GM18873 (cell line): Measurements from ENCODE around the gene TP53I3.
"Not testable (repeated sequence)": the region's sequence is repeated elsewhere in the genome, so short reads cannot be mapped to it uniquely, and the experiment has no call there.

Experiments used
- ATAC-seq: cut with Tn5 transposase; IDR thresholded peaks from one replicate; pipeline ENCODE4 v1.9.1; 2021; ENCODE audit warnings: mild to moderate bottlenecking, moderate library complexity, moderate number of reproducible peaks; ENCODE audit not compliant: unreplicated experiment, low FRiP score

The TP53I3 gene

DNA sequence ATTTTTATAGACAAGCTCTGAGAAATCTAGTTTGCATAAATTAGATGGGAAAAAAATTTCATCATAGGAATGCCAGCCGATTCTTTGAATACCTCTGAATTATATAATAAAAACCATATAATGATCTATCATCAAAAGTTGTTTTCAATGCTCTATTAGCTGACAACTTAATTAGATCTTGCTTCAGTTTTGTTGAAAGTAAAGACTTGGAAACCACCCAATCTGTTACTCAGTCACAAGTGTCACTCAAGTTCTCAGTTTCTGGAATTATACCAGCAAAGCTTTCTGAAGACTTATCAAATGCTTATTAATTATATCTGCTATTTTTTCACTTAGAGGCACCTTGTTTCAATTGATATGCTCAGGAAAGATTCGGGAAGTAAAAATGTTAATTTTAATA lies 17.4 kb upstream of the TP53I3 start:
- no peak for ATAC-seq

DNA sequence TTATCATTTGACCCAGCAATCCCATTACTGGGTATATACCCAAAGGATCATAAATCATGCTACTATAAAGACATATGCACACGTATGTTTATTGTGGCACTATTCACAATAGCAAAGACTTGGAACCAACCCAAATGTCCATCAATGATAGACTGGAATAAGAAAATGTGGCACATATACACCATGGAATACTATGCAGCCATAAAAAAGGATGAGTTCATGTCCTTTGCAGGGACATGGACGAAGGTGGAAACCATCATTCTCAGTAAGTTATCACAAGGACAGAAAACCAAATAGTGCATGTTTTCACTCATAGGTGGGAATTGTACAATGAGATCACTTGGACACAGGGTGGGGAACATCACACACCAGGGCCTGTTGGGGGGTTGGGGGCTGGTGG lies 16.1 kb upstream of the TP53I3 start:
- ATAC-seq = not testable (repeated sequence)

DNA sequence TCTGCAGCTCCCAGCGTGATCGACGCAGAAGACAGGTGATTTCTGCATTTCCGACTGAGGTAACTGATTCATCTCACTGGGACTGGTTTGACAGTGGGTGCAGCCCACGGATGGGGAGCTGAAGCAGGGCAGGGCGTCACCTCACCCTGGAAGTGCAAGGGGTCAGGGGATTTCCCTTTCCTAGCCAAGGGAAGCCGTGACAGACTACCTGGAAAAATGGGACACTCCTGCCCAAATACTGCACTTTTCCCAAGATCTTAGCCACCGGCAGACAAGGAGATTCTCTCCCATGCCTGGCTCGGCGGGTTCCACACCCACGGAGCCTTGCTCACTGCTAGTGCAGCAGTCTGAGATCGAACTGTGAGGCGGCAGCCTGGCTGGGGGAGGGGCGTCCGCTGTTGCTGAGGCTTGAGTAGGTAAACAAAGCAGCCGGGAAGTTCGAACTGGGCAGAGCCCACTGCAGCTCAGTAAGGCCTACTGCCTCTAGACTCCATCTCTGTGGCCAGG lies 10.6 kb upstream of the TP53I3 start:
- not testable (repeated sequence) for ATAC-seq

DNA sequence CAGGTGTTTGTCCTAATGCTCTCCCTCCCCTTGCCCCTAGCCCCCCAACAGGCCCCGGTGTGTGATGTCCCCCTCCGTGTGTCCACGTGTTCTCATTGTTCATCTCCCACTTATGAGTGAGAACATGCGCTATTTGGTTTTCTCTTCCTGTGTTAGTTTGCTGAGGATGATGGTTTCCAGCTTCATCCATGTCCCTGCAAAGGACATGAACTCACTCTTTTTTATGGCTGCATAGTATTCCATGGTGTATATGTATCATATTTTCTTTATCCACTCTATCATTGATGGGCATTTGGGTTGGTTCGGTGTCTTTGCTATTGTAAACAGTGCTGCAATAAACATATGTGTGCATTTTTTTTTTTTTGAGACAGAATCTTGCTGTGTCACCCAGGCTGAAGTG lies 8.6 kb upstream of the TP53I3 start:
- not testable (repeated sequence) for ATAC-seq

DNA sequence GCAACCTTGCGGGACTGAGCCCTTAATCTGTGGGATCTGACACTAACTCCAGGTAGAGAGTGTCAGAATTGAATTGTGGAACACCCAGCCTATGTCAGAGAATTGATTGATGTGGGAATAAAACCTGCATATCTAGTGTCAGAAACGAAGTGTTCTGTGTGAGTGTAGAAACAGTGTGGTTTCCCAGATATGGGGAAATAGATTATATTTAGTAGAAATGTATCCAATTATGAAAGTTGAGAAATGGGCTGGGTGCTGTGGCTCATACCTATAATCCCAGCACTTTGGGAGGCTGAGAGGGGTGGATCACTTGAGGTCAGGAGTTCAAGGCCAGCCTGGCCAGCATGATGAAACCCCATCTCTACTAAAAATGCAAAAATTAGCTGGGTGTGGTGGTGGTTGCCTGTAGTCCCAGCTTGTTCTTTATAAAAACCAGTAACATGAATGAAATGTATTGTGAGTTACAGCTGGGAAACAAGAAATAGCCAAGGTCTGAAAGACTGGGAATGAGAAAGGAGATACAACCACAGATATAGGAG lies 4.3 kb upstream of the TP53I3 start:
- no peak for ATAC-seq

DNA sequence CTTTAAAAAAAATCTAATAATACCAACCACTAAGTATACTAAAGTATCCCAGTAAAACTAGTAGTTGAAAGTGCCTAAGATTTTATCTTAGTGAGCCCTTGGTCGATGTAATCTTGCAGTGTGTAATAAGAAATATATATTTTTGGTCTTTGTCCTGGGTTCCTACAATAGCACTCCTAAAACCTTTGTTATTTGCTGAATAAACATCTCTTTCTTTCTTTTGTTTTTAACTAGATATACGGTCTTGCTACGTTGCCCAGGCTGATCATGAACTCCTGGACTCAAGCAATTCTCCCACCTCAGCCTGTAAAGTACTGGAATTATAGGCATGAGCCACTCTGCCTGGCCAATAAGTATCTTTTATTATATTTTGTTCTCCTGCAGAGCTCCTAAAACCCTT lies 2.4 kb upstream of the TP53I3 start:
- ATAC-seq = no peak

DNA sequence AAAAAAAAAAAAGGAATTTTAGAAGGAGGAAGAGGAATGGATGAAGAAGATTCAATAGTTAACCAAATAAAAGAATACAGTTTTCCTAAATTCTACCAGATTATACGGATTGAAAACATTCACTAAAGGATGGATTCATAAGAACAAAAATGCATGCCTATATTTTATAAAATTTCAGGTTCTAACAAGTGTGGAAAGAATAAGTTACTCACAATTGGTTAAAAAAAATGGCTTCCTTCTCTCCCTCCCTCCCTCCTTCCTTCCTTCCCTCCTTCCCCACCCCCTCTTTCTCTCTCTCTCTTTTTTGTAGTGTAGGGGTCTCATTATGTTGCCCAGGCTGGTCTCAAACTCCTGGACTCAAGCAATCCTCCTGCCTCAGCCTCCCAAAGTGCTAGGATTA lies 1.6 kb upstream of the TP53I3 start:
- no peak for ATAC-seq

DNA sequence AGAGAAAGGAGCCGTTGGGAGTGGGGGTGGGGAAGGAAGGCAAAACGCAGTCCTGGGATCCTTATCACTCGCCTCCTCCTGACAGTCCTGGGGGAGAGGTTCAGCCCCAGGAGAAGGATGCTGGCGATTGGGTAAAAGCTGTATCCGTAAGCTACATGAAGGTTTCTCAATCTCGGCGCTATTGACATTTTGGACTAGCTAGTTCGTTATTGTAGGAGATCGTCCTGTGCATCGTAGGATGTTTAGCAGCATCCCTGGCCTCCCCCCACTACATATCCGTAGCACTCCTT lies 511 bp upstream of the TP53I3 start:
- no peak for ATAC-seq

DNA sequence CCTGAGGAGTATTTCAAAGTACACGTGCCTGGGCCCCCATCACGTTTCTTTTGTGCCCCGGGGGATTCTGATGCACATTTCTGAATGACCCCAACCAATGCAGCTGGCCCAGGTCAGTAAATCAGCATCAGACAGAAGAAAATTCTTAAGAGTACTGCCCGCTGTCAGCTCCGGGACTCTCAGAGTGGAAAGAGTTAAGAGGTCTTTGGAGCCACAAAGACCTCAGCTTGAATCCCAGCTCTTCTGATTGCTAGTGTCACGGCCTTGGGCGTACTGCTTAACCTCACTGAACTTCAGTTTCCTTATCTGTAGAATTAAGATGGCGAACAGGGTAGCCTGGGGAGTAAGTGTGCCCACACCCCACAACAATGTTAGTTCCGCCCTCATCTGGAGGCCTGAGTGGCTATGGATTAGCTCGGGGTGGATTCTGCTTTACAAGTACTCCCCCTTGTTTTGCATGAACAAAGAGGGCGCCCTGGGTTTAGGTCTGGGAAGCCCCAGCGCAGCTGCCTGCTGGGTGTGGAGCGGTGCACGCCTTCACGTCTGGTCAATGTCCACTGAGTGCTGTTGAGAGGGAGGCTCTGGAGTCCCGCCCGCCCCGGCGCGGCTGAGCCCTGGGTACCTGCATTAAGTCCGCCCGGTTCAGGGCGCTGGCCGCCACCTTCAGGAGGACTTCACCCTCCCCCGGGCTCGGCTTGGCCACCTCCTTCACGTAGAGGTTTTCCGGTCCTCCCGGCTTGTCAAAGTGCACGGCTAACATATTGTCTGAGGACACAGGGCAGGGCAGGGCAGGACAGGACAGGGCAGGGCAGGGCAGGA lies 858 bp downstream of the TP53I3 start:
- peak; percentile 77 for ATAC-seq

DNA sequence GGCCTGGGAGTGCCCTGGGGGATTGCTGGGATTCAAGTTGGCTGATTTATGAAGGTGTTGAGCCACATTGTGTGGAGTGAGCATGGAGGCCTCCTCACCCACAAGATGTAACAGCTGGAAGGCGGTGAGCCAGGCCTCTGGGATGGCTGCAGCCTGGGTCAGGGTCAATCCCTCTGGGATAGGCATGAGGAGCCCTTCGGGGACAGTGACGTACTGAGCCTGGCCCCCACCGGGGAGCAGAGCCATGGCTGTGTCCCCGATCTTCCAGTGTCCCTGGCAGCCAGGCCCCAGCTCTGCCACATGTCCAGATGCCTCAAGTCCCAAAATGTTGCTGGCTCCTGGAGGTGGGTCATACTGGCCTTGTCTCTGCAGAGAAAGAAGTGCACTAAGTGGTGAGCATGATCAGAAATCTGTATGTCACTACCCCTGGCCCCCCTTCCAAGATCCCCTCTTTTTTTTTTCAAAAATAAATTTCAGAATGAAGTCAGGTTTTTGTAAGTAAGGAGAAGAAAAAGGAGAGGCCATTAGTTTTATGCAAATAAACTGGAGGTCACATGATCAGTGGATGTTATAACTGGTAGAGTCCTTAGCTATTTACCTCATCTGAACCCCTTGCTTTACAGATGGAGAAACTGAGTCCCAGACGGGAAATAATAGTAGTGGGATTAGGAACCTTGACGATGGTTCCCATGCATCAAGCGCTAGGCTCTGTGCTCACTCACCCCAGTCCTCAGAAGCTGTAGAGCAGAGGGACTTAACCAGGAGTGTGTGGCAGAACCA lies 1.7 kb downstream of the TP53I3 start:
- ATAC-seq = no peak

DNA sequence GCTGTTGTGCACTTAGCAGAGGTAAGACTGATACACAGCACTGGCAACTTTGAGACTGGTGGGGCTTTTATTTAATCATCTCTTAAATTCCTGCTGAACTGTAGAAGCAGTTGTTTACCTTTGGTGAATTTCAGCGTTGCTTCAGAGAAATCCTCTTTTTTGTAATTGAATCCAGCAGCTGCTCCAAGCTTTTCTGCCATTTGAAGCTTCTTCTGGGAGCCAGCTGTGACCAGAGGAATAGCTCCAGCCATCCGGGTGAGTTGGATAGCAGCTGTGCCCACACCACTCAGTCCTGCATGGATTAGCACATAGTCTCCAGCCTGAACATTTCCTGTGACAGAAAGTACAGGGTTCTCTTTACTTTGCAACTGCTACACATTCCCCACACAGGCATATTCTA lies 3.9 kb downstream of the TP53I3 start:
- no peak for ATAC-seq

DNA sequence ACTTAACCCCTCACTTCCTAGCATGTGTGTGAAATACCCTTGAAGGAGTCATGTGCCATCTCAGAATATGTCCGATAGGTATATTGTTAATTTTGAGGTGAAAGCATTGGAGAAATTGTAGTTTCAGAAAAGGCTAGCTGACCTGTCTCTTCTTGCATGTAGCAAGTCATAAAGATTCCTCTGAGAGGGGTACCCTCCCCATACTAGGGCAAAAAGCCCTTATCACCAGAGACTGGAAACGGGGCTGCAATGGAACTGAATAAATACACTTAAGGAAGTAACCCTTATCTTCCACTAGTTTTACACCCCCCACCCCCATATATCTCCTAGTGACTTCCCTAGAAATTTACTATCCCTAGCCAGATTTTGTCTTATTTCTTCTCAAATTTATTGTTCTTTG lies 6.8 kb downstream of the TP53I3 start:
- no peak for ATAC-seq

DNA sequence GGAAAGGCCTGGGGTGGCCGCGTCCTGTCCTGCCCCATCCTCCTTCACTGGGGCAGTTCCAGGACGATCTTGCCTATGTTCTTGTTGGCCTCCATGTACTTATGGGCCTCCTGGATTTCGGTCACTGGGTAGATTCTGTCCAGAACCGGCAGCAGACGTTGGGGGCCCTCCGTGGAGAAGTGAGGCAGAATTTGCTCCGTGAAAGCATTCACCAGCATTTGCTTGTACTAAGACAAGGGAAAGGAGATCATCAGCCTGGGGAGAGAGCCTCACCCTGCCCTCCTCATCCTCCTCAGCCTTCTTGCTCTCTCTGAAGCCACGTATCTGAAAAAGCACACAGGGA lies 7.1 kb downstream of the TP53I3 start:
- ATAC-seq = no peak

DNA sequence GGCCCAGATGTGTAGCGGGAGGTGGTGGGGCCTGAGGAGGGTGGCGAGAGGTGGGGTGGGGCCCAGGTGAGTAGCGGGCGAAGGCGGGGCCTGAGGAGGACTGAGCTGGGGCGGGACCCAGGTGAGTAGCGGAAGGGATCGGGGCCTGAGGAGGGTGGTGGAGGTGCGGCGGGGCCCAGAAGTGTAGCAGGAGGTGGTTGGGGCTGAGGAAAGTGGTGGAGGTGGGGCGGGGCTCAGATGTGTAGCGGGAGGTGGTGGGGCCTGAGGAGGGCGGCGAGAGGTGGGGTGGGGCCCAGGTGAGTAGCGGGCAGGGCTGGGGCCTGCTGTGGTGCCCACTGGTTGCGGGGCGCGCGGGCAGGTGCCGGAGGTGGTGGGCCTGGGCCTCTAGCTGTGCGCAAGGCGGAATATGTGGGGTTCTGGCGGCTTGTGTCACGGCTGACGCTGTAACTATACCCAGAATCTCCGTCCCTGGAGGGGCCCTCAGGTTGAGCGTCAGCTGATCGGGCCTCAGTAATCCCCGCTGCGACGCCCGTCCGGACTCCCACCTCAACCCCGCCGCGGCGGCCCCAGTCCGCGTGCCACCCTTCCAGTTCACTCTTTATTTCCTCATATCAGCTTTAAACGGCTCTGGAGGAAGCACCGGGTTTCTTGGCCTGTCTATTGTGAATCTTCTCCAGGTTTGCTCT lies 7.6 kb downstream of the TP53I3 start:
- no peak for ATAC-seq

DNA sequence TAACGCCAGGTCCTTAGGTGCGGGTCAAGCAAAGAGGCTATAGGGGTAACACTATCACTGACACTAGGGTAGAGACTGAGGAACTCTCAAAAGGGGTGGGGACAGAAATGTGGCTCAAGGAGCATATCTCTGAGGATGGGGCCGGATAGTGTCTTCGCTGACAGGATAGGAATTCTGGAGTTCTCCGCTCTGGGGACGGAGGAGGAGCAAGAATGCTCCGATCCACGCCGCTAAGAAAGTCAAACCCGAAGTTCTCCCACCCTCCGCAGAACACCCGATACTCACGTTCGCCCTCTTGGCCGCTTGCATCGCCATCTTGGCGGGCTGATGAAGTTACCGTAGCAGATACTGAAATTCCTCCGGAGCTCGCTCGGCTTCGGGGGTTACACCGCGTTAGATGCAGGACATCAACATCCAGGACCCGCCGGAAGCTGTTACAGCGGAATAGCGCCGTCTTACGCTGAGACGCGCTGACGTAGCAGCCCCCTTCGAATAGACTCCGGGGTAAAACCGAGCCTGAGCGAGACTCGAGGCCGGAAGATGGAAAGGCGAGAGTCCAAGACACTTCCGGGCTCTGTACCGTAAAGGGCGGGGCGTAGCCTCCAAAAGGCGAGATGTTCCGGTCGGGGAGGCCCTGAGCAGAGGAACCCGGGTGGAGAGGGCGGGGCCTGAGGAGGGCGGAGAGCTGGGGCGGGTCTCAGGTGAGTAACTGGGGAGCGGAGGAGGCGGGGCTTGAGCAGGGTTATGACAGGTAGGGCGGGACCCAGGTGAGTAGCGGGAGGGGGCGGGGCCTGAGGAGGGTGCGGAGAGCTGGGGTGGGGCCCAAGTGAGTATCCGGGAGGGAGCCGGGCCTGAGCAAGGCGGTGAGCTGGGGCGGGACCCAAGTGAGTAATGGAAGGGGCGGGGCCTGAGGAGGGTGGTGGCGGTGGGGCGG lies 8.5 kb downstream of the TP53I3 start, which contains the start of gene SF3B6:
SF3B6 (minus strand) TSS at position 412 of the 934 bp plus-strand sequence; CDS start at position 315, 97 bp downstream.
- ATAC-seq = peak; percentile 92

DNA sequence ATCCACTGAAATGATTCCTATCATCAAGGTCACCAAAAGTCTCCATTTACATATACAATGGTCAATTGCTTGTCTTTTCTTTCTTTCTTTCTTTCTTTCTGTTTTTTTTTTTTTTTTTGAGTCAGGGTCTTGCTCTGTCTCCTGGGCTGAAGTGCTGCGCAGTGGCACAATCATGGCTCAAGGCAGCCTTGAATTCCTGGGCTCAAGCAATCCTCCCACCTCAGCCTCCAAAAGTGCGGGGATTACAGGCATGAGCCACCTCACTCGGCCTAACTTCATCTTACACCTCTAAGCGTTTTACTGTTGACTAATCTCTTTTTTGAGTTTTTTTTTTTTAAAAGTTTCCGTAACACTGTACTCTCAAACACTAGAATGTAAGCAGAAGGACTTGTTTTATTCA lies 9.4 kb downstream of the TP53I3 start:
- ATAC-seq = no peak

DNA sequence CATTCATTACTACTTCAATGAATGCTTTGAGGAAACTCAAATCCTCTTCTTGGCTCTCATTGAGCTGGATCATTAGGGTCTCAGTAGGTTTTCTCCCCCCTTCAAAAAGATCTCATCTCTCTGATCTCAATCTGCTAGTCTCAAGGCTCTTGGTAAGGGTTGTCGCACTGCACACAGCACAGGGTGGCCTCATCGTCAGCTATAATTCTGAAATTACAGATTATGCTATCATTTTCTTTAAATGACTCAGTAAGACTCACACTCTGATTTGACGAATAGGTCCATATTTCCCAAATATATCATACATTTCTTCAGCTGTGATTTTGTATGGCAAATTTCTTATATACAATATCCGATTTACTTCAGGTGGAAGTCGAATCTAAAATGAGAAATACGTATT lies 10.8 kb downstream of the TP53I3 start:
- no peak for ATAC-seq

DNA sequence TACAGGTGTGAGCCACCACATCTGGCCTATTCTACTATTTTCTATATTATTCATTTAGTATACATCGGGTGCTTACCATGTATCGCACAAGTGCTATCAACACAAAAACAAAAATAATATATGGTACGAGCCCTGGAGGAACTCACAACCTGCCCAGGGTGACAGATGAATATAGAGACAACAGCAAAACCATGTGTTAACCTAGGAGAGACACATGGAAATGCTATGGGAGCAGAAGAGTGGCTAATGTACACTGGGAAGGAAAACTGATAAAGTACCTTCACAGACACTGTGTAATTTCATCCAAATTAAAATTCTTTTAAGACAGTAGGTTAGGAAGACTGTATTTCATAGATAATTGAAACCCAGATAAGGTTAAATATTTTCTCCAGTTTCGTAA lies 12.4 kb downstream of the TP53I3 start:
- ATAC-seq = no peak

DNA sequence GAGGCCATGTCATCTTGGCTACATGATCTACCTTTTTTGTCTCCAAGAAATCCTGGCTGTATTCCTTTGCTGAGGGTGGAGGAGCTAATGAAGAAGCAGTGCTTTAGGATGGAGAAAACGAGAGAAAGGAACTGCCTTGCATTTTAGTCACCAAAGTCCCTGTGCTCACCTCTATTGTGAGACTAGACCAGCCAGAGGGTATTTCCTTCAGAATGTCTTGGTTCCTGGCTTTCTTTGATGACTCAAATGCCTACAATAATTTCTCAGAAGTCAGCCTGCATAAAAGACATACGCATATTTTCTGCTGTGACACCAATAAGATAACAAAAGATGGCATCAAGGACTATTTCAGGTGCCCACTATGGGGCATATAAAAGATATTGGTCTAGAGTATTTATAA lies 19.3 kb downstream of the TP53I3 start:
- ATAC-seq = no peak
